K562 (cell line): ENCODE measurements around the gene SMIM41. TPM values are rescaled to one million over a fixed set of nuclear protein-coding genes. Genes with fewer than 3 reads are reported as not detected.

Experiments
- ATF1 ChIP-seq, 2 experiments: fragments of 450-650 bp in 1 of 2; IDR thresholded peaks; 2 replicates each; pipeline ENCODE4 v1.6.1; 2016; ENCODE audit warnings: missing compliant biosample characterization in 1 of 2, missing genetic modification characterization in 1 of 2
- CBFA2T2 ChIP-seq: fragments of 450-650 bp; conservative IDR thresholded peaks from 2 replicates; pipeline ENCODE4 v1.6.1; 2017; ENCODE audit warnings: mild to moderate bottlenecking
- CBX5 ChIP-seq: IDR thresholded peaks from 2 replicates; pipeline ENCODE4 v1.6.1; 2014; ENCODE audit warnings: low read depth, borderline replicate concordance
- CHD1 ChIP-seq: fragments of 200-600 bp; sonication (generic); IDR thresholded peaks from one replicate; pipeline ENCODE4 v1.6.1; 2012; ENCODE audit warnings: mild to moderate bottlenecking, moderate library complexity, low read length, inconsistent platforms
- CREB1 ChIP-seq, 2 experiments: sonication (generic) in 1 of 2; formaldehyde crosslinking in 1 of 2; IDR thresholded peaks; 2 replicates each; pipeline versions ENCODE4 v1.6.1 to v1.8.0; 2012 to 2022; ENCODE audit warnings: inconsistent platforms in 1 of 2, mild to moderate bottlenecking in 1 of 2, missing genetic modification reagents in 1 of 2, moderate library complexity in 1 of 2
- CUX1 ChIP-seq: fragments of 200-800 bp; sonication (Bioruptor generic); IDR thresholded peaks from 2 replicates; pipeline ENCODE4 v1.6.1; 2016; ENCODE audit warnings: missing genetic modification characterization, missing compliant biosample characterization
- FOXK2 ChIP-seq, 2 experiments: fragments of 450-650 bp; IDR thresholded peaks in 1 of 2; conservative IDR thresholded peaks in 1 of 2; 2 replicates each; pipeline ENCODE4 v1.6.1; 2016; ENCODE audit warnings: low read depth in 2 of 2, mild to moderate bottlenecking in 1 of 2
- HMG20B ChIP-seq: fragments of 250-450 bp; sonication (Bioruptor Pico); IDR thresholded peaks from 2 replicates; pipeline ENCODE4 v1.5.0; 2021; ENCODE audit warnings: mild to moderate bottlenecking
- PKNOX1 ChIP-seq: fragments of 450-650 bp; IDR thresholded peaks from 2 replicates; pipeline ENCODE4 v1.6.1; 2016
- SMAD2 ChIP-seq: fragments of 150-350 bp; IDR thresholded peaks from 2 replicates; pipeline ENCODE4 v1.6.1; 2014; ENCODE audit warnings: low read depth, mild to moderate bottlenecking, low read length
- ZFPM2 ChIP-seq: fragments of 250-450 bp; sonication (Bioruptor Pico); IDR thresholded peaks from 2 replicates; pipeline ENCODE4 v1.5.1; 2022; ENCODE audit warnings: mild to moderate bottlenecking
- ZNF133 ChIP-seq: fragments of 250-450 bp; sonication (Bioruptor Pico); IDR thresholded peaks from 2 replicates; pipeline ENCODE4 v1.4.0; 2020; ENCODE audit warnings: mild to moderate bottlenecking
- ZNF175 ChIP-seq: fragments of 200-800 bp; sonication (Bioruptor generic); IDR thresholded peaks from 2 replicates; pipeline ENCODE4 v1.6.1; 2016; ENCODE audit warnings: low read depth, mild to moderate bottlenecking, missing genetic modification characterization, missing compliant biosample characterization
- ZNF217 ChIP-seq: sonication (generic); formaldehyde crosslinking; IDR thresholded peaks from 2 replicates; pipeline ENCODE4 v1.8.0; 2022; ENCODE audit warnings: mild to moderate bottlenecking, missing genetic modification reagents
- ZNF583 ChIP-seq: fragments of 250-450 bp; sonication (Bioruptor Pico); IDR thresholded peaks from 2 replicates; pipeline ENCODE4 v1.4.0; 2020
- polyA plus RNA-seq, 8 experiments: library from polyadenylated mRNA; depleted of rRNA in 4 of 8; stranded (reverse) in 5 of 8; unstranded in 3 of 8; fragments of >200 nt; fragmentation: Nextera tagmentation in 2 of 8; fragmentation: Illumina TruSeq in 1 of 8; extraction: Ambion mirVana in 2 of 8; extraction: Trizol in 1 of 8; gene quantifications; 2 replicates each; pipeline versions ENCODE4 v1.2.1 to v1.2.3, GENCODE V29; 2011 to 2014; ENCODE audit warnings: inconsistent platforms in 1 of 8, missing spikeins in 1 of 8
- total RNA-seq, 7 experiments: library from RNA; depleted of rRNA in 6 of 7; stranded (reverse); fragments of >200 nt in 6 of 7; fragmentation: Illumina TruSeq in 2 of 7; extraction: Trizol in 2 of 7; gene quantifications; 2 replicates each; pipeline versions ENCODE4 v1.2.1 to v1.2.3, GENCODE V29; 2011 to 2021; ENCODE audit warnings: low replicate concordance in 1 of 7
- TF ChIP-seq, protein P1 (sequence below), 2 experiments: IDR thresholded peaks; 2 replicates each; pipeline ENCODE4 v1.6.1; 2011; ENCODE audit warnings: borderline replicate concordance in 1 of 2, control low read depth in 1 of 2, low read depth in 1 of 2, low read length in 1 of 2, mild to moderate bottlenecking in 1 of 2, mixed read lengths in 1 of 2, moderate library complexity in 1 of 2; ENCODE audit not compliant: insufficient read depth in 1 of 2, insufficient read length in 1 of 2, poor library complexity in 1 of 2, severe bottlenecking in 1 of 2; ENCODE audit errors: extremely low read depth in 1 of 2
- TF ChIP-seq, protein P2 (sequence below): IDR thresholded peaks from 2 replicates; pipeline ENCODE4 v1.6.1; 2011; ENCODE audit warnings: borderline replicate concordance, low read depth, mild to moderate bottlenecking, moderate library complexity, low read length; ENCODE audit not compliant: insufficient read depth, poor library complexity, severe bottlenecking

The SMIM41 gene
- total and polyA plus RNA-seq, 9 of the 15 experiments (the other 6 are each of a cell fraction or from before 2014, with no cell fraction given), result not detected

DNA sequence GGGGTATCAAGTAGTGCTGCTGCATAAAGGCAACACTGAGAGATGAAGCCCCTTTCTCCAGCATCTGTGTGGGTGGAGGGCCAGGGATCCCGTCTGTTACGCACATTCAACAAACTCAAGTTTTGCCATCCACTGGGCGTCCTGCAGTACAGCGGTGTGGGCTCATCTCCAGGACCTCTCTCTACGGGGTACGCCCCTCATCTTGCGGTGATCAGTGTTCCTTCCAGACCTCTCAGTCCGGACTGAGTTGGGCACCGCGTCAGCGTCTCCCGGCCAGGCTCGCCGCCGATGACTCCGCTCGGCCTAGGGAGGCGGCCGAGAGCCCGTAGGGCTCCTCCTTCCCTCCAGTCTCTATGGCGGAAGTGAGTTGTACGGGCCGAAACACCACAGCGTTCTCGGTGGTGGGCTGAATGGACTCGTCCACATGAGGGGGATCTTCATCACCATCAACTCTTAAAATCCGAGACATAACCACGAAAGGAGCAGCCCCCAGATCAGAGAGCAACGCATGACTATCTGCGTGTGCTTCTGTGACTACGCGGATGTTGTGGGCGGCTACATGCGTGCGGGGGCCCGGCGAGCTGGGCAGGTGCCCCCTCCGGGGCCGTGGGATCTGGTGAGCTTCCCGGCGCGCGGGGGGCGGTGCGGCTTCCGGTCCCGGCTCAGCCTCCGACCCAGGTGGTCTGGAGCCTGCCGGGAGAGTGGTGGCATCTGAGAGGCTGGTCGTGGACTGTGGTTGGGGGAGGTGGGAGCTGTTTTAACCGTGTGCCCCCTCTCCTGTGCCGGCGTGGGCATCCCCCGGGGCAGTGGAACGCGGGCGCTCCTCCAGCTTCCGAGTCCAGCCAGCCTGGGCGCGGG is 9.9 kb upstream of the SMIM41 start, which contains the start of gene ATG101 (continued):
- TF ChIP-seq CREB1 (IDR thresholded peaks at IDR 0.05) (peak; percentile 63; the same call in 1 of the 2 replicates), CREB1 (CRISPR knock-in tag; IDR thresholded peaks at IDR 0.05) (peak; percentile 80), ZNF217 (CRISPR knock-in tag) (no peak), CBX5 (peak; percentile 34; the same call in 1 of the 2 replicates), ZNF175 (CRISPR knock-in tag) (no peak), CUX1 (no peak), CBFA2T2 (peak; percentile 6; the same call in 1 of the 2 replicates), ZNF133 (CRISPR knock-in tag) (no peak), HMG20B (CRISPR knock-in tag) (no peak), FOXK2 (conservative IDR thresholded peaks at IDR 0.05 in 1 of 2, IDR thresholded peaks at IDR 0.05 in 1 of 2; ENCODE audit: low read depth in 2 of 2) (peak; percentile 94 to 100), CHD1 (no peak), ZFPM2 (CRISPR knock-in tag) (no peak), ZNF583 (no peak), PKNOX1 (0 out of 2 replicates have a peak, but pooled peaks have one; percentile 8), ATF1 (CRISPR knock-in tag; IDR thresholded peaks at IDR 0.05) (no peak), ATF1 (tag; IDR thresholded peaks at IDR 0.05) (peak; percentile 94), SMAD2 (no peak)
- TF ChIP-seq, protein P1, sequence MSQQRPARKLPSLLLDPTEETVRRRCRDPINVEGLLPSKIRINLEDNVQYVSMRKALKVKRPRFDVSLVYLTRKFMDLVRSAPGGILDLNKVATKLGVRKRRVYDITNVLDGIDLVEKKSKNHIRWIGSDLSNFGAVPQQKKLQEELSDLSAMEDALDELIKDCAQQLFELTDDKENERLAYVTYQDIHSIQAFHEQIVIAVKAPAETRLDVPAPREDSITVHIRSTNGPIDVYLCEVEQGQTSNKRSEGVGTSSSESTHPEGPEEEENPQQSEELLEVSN (IDR thresholded peaks at IDR 0.05; ENCODE audit: borderline replicate concordance in 1 of 2, extremely low read depth in 1 of 2, insufficient read depth in 1 of 2, insufficient read length in 1 of 2, low read depth in 1 of 2, low read length in 1 of 2, poor library complexity in 1 of 2, severe bottlenecking in 1 of 2), result no peak
- TF ChIP-seq, protein P2, sequence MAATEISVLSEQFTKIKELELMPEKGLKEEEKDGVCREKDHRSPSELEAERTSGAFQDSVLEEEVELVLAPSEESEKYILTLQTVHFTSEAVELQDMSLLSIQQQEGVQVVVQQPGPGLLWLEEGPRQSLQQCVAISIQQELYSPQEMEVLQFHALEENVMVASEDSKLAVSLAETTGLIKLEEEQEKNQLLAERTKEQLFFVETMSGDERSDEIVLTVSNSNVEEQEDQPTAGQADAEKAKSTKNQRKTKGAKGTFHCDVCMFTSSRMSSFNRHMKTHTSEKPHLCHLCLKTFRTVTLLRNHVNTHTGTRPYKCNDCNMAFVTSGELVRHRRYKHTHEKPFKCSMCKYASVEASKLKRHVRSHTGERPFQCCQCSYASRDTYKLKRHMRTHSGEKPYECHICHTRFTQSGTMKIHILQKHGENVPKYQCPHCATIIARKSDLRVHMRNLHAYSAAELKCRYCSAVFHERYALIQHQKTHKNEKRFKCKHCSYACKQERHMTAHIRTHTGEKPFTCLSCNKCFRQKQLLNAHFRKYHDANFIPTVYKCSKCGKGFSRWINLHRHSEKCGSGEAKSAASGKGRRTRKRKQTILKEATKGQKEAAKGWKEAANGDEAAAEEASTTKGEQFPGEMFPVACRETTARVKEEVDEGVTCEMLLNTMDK, result peak; percentile 82
